Thyroid gland (tissue), 4 donors: ENCODE data around the gene SLC13A3. TPM values are rescaled to one million over a fixed set of nuclear protein-coding genes. Genes with fewer than 3 reads are reported as not detected.
A peak's percentile ranks its signal among the peaks of the same experiment; 100 is the strongest.

Source experiments
- DNase-seq, 2 donors: peaks; one replicate each; pipeline ENCODE4 v3.0.0-alpha.2; 2019
- H3K27ac ChIP-seq, 3 donors: fragments of 200-600 bp; sonication (generic); 1 replicate in 2 of 3; 2 replicates in 1 of 3; pipeline ENCODE4 v1.5.1; 2016 to 2019; ENCODE audit warnings: mild to moderate bottlenecking in 1 of 3, moderate library complexity in 1 of 3
- H3K27me3 ChIP-seq: fragments of 200-600 bp; sonication (generic); one replicate; pipeline ENCODE4 v1.5.1; 2019
- H3K36me3 ChIP-seq, 2 donors: fragments of 200-600 bp; sonication (generic); one replicate each; pipeline ENCODE4 v1.5.1; 2016 to 2019
- H3K4me1 ChIP-seq, 2 donors: fragments of 200-600 bp; sonication (generic); one replicate each; pipeline ENCODE4 v1.5.1; 2017 to 2019
- H3K4me3 ChIP-seq, 3 donors: fragments of 200-600 bp; sonication (generic); replicated peaks in 1 of 3; 1 replicate in 2 of 3; 2 replicates in 1 of 3; pipeline ENCODE4 v1.5.1; 2016; ENCODE audit warnings: mild to moderate bottlenecking in 1 of 3
- H3K9me3 ChIP-seq: fragments of 200-600 bp; sonication (generic); one replicate; pipeline ENCODE4 v1.5.1; 2017
- POLR2A ChIP-seq, 2 donors: fragments of 450-650 bp; IDR thresholded peaks; one replicate each; pipeline ENCODE4 v1.6.1; 2017; ENCODE audit warnings: antibody characterized with exemption in 2 of 2, mild to moderate bottlenecking in 2 of 2, moderate library complexity in 1 of 2
- WGBS, 2 donors: methylation state at CpG; one replicate each; pipeline ENCODE4 v1.1.5; 2017; 5-methylcytosine and 5-hydroxymethylcytosine counted together
- intact Hi-C: fragments of 100-400 bp; cut with DNase I; formaldehyde crosslinking; loops from one replicate; pipeline ENCODE4 v1.15.1; 2023
- total RNA-seq, 4 donors: library from RNA; depleted of rRNA; stranded (reverse); fragments of >200 nt; gene quantifications; one replicate each; pipeline ENCODE4 v1.2.3, GENCODE V29; 2016
- TF ChIP-seq, protein P1 (sequence below), 6 experiments: fragments of 200-600 bp in 3 of 6; fragments of 450-650 bp in 3 of 6; sonication (generic) in 3 of 6; IDR thresholded peaks; one replicate each; pipeline ENCODE4 v1.5.1; 2016 to 2019; ENCODE audit warnings: antibody characterized with exemption in 6 of 6, mild to moderate bottlenecking in 2 of 6, inconsistent platforms in 1 of 6, moderate library complexity in 1 of 6

The SLC13A3 gene
- total RNA-seq, 4 donors from 2014 or later = 1.8 to 4.2 (median 2.1) TPM

DNA sequence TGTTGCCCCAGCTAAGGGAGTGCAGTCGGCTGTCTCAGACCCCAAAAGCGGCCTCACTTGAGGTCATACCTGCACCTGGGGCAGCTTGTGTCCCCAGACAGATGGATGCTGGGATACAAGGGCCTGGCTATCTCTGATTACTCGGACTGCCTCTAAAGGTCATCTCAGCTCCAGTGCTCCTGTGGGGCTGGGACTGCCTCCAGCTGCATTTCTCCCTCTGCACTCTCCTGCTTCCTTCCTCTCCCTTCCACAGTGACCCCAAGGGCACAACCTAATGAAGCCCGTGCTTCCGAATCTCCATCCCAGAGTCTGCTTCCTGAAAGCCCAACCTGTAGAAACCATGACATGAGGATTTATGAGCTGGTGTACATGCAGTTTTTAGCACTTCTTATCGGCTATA lies 78.0 kb downstream of the SLC13A3 start:
- H3K36me3 ChIP-seq = no peaks in the 10 kb centered on the region
- no peaks in the 10 kb centered on the region for H3K27me3 ChIP-seq
- intact Hi-C loops = no loop called here
- WGBS, 2 donors = 79 to 81% methylated on average over 6 of the region's 6 CpGs
- peaks cover 11 to 15% of the 10 kb centered on the region in 2 donors for H3K4me1 ChIP-seq
- TF ChIP-seq POLR2A (IDR thresholded peaks at IDR 0.05) = no peak
- TF ChIP-seq, protein P1, sequence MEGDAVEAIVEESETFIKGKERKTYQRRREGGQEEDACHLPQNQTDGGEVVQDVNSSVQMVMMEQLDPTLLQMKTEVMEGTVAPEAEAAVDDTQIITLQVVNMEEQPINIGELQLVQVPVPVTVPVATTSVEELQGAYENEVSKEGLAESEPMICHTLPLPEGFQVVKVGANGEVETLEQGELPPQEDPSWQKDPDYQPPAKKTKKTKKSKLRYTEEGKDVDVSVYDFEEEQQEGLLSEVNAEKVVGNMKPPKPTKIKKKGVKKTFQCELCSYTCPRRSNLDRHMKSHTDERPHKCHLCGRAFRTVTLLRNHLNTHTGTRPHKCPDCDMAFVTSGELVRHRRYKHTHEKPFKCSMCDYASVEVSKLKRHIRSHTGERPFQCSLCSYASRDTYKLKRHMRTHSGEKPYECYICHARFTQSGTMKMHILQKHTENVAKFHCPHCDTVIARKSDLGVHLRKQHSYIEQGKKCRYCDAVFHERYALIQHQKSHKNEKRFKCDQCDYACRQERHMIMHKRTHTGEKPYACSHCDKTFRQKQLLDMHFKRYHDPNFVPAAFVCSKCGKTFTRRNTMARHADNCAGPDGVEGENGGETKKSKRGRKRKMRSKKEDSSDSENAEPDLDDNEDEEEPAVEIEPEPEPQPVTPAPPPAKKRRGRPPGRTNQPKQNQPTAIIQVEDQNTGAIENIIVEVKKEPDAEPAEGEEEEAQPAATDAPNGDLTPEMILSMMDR (IDR thresholded peaks at IDR 0.05) = no peak
- DNase-seq = peak in 1 of 2 donors; percentile 9
- H3K27ac ChIP-seq = no peak overlapping the region
- no peak overlapping the region for H3K4me3 ChIP-seq
- H3K9me3 ChIP-seq = no peaks in the 10 kb centered on the region

DNA sequence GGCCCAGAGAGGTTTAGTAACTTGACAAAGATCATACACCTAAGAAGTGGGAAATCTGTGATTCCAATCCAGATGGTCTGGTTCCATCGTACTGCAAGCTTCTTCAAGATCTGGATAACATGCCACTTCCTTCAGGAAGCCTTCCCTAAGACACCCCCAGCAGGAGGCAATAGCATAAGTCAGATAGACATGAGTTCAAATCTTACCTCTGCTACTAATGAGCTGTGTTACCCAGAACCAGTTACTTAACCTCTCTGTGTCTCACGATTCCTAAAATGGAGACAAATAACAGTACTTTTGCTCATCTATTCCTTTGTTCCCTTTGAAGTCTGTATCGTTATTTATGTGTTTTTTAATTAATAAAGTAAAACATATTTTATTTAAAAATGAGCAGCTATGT lies 78.5 kb downstream of the SLC13A3 start:
- peaks cover 11 to 15% of the 10 kb centered on the region in 2 donors for H3K4me1 ChIP-seq
- no peak overlapping the region for H3K4me3 ChIP-seq
- H3K36me3 ChIP-seq = no peaks in the 10 kb centered on the region
- H3K27ac ChIP-seq = no peak overlapping the region
- TF ChIP-seq, protein P1 (IDR thresholded peaks at IDR 0.05) = no peak
- TF ChIP-seq POLR2A (IDR thresholded peaks at IDR 0.05) = no peak
- intact Hi-C loops = no loop called here
- 91 to 93% methylated on average over 3 of the region's 3 CpGs for WGBS, 2 donors
- no peaks in the 10 kb centered on the region for H3K27me3 ChIP-seq
- no peaks in the 10 kb centered on the region for H3K9me3 ChIP-seq
- DNase-seq = no peak

DNA sequence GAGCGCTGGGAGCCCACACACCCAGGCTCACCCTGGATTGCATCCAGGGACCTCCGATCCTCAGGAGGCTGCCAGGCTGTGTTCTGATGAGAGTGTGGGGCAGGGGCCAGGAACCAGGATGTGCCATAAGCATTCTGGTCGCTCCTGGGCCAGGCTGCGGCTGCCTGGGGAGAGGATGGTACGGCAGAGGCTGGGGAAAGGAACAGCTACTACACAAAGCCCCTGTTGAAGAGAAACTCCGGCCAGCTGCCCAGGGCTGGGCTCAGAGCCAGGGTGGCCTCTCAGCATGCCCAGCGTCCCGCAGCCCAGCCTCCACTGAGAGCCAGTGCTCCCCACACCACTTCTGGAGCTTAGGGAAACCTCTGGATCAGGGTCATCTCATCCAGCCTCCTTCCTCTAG lies 79.1 kb downstream of the SLC13A3 start:
- H3K4me3 ChIP-seq = no peak overlapping the region
- intact Hi-C loops = no loop called here
- H3K4me1 ChIP-seq = peaks cover 11 to 15% of the 10 kb centered on the region in 2 donors

GRCh38 chr20:46571418-46571817 lies 79.8 kb downstream of the SLC13A3 start:
- 94 to 100% methylated on average over 2 of the region's 2 CpGs for WGBS, 2 donors
- DNase-seq = no peak
- no peak overlapping the region for H3K27ac ChIP-seq
- intact Hi-C loops = no loop called here
- H3K36me3 ChIP-seq = no peaks in the 10 kb centered on the region
- peaks cover 11 to 15% of the 10 kb centered on the region in 2 donors for H3K4me1 ChIP-seq
- no peak for TF ChIP-seq POLR2A (IDR thresholded peaks at IDR 0.05)
- TF ChIP-seq, protein P1 (IDR thresholded peaks at IDR 0.05) = no peak
- H3K27me3 ChIP-seq = no peaks in the 10 kb centered on the region
- no peaks in the 10 kb centered on the region for H3K9me3 ChIP-seq
- no peak overlapping the region for H3K4me3 ChIP-seq

More for the DNA sequence above, 79.1 kb downstream of the SLC13A3 start:
- peak; percentile 87 to 88 for DNase-seq
- Histone ChIP-seq H3K36me3 (no peaks in the 10 kb centered on the region), H3K27ac (no peak overlapping the region), H3K9me3 (no peaks in the 10 kb centered on the region), H3K27me3 (no peaks in the 10 kb centered on the region)
- 12 to 18% methylated on average over 8 of the region's 8 CpGs for WGBS, 2 donors
- TF ChIP-seq, protein P1 (IDR thresholded peaks at IDR 0.05) = no peak
- TF ChIP-seq POLR2A (IDR thresholded peaks at IDR 0.05) = no peak

DNA sequence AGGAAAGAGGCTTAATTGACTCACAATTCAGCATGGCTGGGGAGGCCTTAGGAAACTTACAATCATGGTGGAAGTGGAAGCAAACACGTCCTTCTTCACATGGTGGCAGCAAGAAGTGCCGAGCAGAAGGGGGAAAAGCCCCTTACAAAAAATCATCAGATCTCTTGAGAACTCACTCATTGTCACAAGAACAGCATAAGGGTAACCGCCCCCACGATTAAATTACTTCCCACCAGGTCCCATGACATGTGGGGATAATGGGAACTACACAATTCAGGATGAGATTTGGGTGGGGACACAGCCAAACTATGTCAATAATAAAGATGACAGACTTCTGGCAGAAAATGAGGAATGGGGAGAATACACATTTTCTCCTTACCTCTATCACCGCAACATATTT lies 80.3 kb downstream of the SLC13A3 start:
- no peak overlapping the region for H3K27ac ChIP-seq
- H3K4me1 ChIP-seq = peaks cover 11 to 15% of the 10 kb centered on the region in 2 donors
- H3K4me3 ChIP-seq = no peak overlapping the region
- intact Hi-C loops = no loop called here
- TF ChIP-seq POLR2A (IDR thresholded peaks at IDR 0.05) = no peak
- WGBS, 2 donors = 71 to 74% methylated on average over 5 of the region's 5 CpGs
- no peaks in the 10 kb centered on the region for H3K27me3 ChIP-seq
- no peak for DNase-seq
- no peaks in the 10 kb centered on the region for H3K36me3 ChIP-seq
- H3K9me3 ChIP-seq = no peaks in the 10 kb centered on the region

DNA sequence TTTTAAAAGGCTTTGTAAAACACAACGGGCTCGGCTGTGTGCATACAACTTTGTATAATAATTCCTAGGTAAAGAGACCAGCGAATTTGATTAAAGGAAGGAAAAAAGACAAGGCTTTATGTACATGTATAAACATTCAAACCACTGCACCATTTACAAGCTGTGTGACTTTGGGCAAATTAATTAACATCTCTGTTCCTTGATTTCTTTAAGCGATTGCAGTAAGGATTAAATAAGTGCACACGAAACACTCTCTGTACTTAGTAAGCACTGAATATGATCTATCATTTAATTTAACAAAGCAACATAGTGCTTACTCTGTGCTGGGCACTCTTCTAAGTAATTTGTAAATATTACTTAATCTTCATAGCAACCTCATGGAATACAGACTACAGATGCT lies 81.3 kb downstream of the SLC13A3 start:
- intact Hi-C loops = no loop called here
- Histone ChIP-seq H3K27ac (no peak overlapping the region), H3K4me3 (no peak overlapping the region), H3K4me1 (peaks cover 11 to 15% of the 10 kb centered on the region in 2 donors), H3K9me3 (no peaks in the 10 kb centered on the region), H3K36me3 (no peaks in the 10 kb centered on the region), H3K27me3 (no peaks in the 10 kb centered on the region)
- 93 to 94% methylated on average over 5 of the region's 5 CpGs for WGBS, 2 donors
- TF ChIP-seq, protein P1 (IDR thresholded peaks at IDR 0.05) = no peak
- no peak for TF ChIP-seq POLR2A (IDR thresholded peaks at IDR 0.05)
- no peak for DNase-seq
